HepG2 (cell line): ENCODE data around the gene RNPEPL1. TPM values are rescaled to one million over a fixed set of nuclear protein-coding genes. Genes with fewer than 3 reads are reported as not detected.

Experiments used
- ATAC-seq: fragments of 200-7000 bp; cut with Tn5 transposase; 3 replicates; pipeline ENCODE4 v1.9.1; 2020; ENCODE audit warnings: mild to moderate bottlenecking, moderate library complexity
- BruUV-seq: library from RNA; stranded (reverse); fragments of 400-500 nt; replicated peaks from 2 replicates; lab custom pipeline; 2021; lab: Mats Ljungman, UMichigan
- CTCF ChIA-PET: fragments of 300-600 bp; formaldehyde crosslinking; extraction: SDS; loops from one replicate; lab custom pipeline; 2021; ENCODE audit warnings: low total read pairs, inconsistent platforms, low intra/inter-chr PET ratio; lab: Yijun Ruan, JAX
- POLR2A ChIA-PET: fragments of 350-600 bp; sonication (Branson Sonifier 250); formaldehyde crosslinking; loops from one replicate; lab custom pipeline; 2020; ENCODE audit warnings: antibody characterized with exemption, inconsistent platforms; lab: Yijun Ruan, JAX
- DNase-seq: peaks from one replicate; pipeline ENCODE4 v3.0.0-alpha.2; 2015; ENCODE audit warnings: low spot score
- FAIRE-seq: peaks from 3 replicates; lab custom pipeline; 2011; peaks lifted over from hg19 to GRCh38; lab: Jason Lieb, UNC
- H2AFZ ChIP-seq: one replicate; pipeline ENCODE4 v1.6.1; 2011; ENCODE audit warnings: low read length, inconsistent platforms
- H3K27ac ChIP-seq: fragments of 300-600 bp; 3 replicates; pipeline ENCODE4 v1.8.0; 2011; ENCODE audit warnings: mixed run types, mild to moderate bottlenecking, mixed read lengths, low read length, inconsistent platforms; ENCODE audit not compliant: insufficient read depth; ENCODE audit errors: extremely low read length
- H3K27me3 ChIP-seq, 2 experiments: fragments of 200-600 bp in 1 of 2; 2 replicates in 1 of 2; 3 replicates in 1 of 2; pipeline versions ENCODE4 v1.6.0 to v1.8.0; 2011; ENCODE audit warnings: low read length in 2 of 2, mild to moderate bottlenecking in 2 of 2, moderate library complexity in 2 of 2, inconsistent platforms in 1 of 2; ENCODE audit not compliant: insufficient read depth in 2 of 2, control insufficient read depth in 1 of 2
- H3K36me3 ChIP-seq, 2 experiments: fragments of 200-600 bp in 1 of 2; replicated peaks in 1 of 2; 2 replicates in 1 of 2; 3 replicates in 1 of 2; pipeline versions ENCODE4 v1.5.1 to v1.8.0; 2011; ENCODE audit warnings: low read length in 2 of 2, inconsistent platforms in 1 of 2; ENCODE audit not compliant: insufficient read depth in 2 of 2, control insufficient read depth in 1 of 2
- H3K4me1 ChIP-seq: 2 replicates; pipeline ENCODE4 v1.5.1; 2012; ENCODE audit warnings: low read length, inconsistent platforms; ENCODE audit not compliant: insufficient read depth
- H3K4me2 ChIP-seq: 2 replicates; pipeline ENCODE4 v1.6.0; 2011; ENCODE audit warnings: low read depth, low read length, inconsistent platforms
- H3K4me3 ChIP-seq, 3 experiments: fragments of 200-600 bp in 1 of 3; sonication (generic), shearing (Covaris generic) in 1 of 3; replicated peaks in 1 of 3; 2 replicates each; pipeline ENCODE4 v1.5.1; 2011 to 2016; ENCODE audit warnings: low read length in 3 of 3, inconsistent platforms in 2 of 3, low read depth in 2 of 3, mild to moderate bottlenecking in 2 of 3, control low read depth in 1 of 3, mixed read lengths in 1 of 3; ENCODE audit not compliant: insufficient read depth in 1 of 3
- H3K79me2 ChIP-seq: one replicate; pipeline ENCODE4 v1.6.1; 2011; ENCODE audit warnings: low read length, inconsistent platforms; ENCODE audit not compliant: insufficient read depth
- H3K9ac ChIP-seq: 2 replicates; pipeline ENCODE4 v1.6.0; 2011; ENCODE audit warnings: mild to moderate bottlenecking, low read depth, low read length, inconsistent platforms; ENCODE audit not compliant: insufficient read depth
- H3K9me3 ChIP-seq: 2 replicates; pipeline ENCODE4 v1.5.1; 2012; ENCODE audit warnings: mild to moderate bottlenecking, low read length
- H4K20me1 ChIP-seq: 2 replicates; pipeline ENCODE4 v1.6.0; 2011; ENCODE audit warnings: inconsistent platforms, mild to moderate bottlenecking, low read length, moderate library complexity; ENCODE audit not compliant: insufficient read depth
- ARNTL ChIP-seq: sonication (generic); formaldehyde crosslinking; IDR thresholded peaks from 2 replicates; pipeline ENCODE4 v1.4.0; 2020; ENCODE audit warnings: mild to moderate bottlenecking, missing genetic modification reagents
- FOXP1 ChIP-seq, 2 experiments: fragments of 450-650 bp in 1 of 2; IDR thresholded peaks; 2 replicates each; pipeline ENCODE4 v1.6.1; 2017 to 2018; ENCODE audit warnings: antibody characterized with exemption in 1 of 2
- KAT2B ChIP-seq: fragments of 150-350 bp; IDR thresholded peaks from 2 replicates; pipeline ENCODE4 v1.6.1; 2014; ENCODE audit warnings: low read depth, low read length, borderline replicate concordance
- KLF13 ChIP-seq: sonication (generic); formaldehyde crosslinking; IDR thresholded peaks from 2 replicates; pipeline ENCODE4 v1.4.0; 2020; ENCODE audit warnings: mild to moderate bottlenecking, missing genetic modification reagents
- MIER2 ChIP-seq: IDR thresholded peaks from 2 replicates; pipeline ENCODE4 v1.6.1; 2016; ENCODE audit warnings: missing biosample characterization, missing genetic modification reagents
- SCMH1 ChIP-seq: sonication (generic); formaldehyde crosslinking; IDR thresholded peaks from 2 replicates; pipeline ENCODE4 v1.9.0; 2021; ENCODE audit warnings: missing genetic modification reagents, mild to moderate bottlenecking, borderline replicate concordance
- ZNF564 ChIP-seq: sonication (generic); formaldehyde crosslinking; IDR thresholded peaks from 2 replicates; pipeline ENCODE4 v1.8.1; 2023; ENCODE audit warnings: mild to moderate bottlenecking, missing genetic modification reagents
- ZNF781 ChIP-seq: sonication (generic); formaldehyde crosslinking; IDR thresholded peaks from 2 replicates; pipeline ENCODE4 v1.5.1; 2020; ENCODE audit warnings: borderline replicate concordance, mild to moderate bottlenecking, missing genetic modification reagents; ENCODE audit errors: not compliant biosample characterization
- WGBS: methylation state at CpG from one replicate; pipeline ENCODE4 v1.1.6; 2017; ENCODE audit warnings: low lambda C conversion rate; 5-methylcytosine and 5-hydroxymethylcytosine counted together
- in situ Hi-C: cut with HindIII; loops from 2 replicates; pipeline ENCODE4 v1.10.0; 2017; ENCODE audit warnings: low pct_unique_long_range_greater_than_20kb; ENCODE audit not compliant: extremely low pct_ligation_motif_present
- intact Hi-C: fragments of 100-400 bp; cut with micrococcal nuclease; formaldehyde crosslinking; loops from one replicate; pipeline ENCODE4 v1.10.0; 2022; ENCODE audit not compliant: unreplicated experiment
- polyA plus RNA-seq, 8 experiments: library from polyadenylated mRNA; depleted of rRNA in 3 of 8; stranded (reverse) in 7 of 8; unstranded in 1 of 8; fragments of >200 nt; fragmentation: Illumina TruSeq in 4 of 8; extraction: Trizol in 4 of 8; gene quantifications; 2 replicates each; pipeline versions ENCODE4 v1.2.1 to v1.2.3, GENCODE V29; 2011 to 2016; ENCODE audit warnings: low read depth in 4 of 8, missing spikeins in 1 of 8, mixed read lengths in 1 of 8; ENCODE audit not compliant: insufficient read depth in 1 of 8
- total RNA-seq, 5 experiments: library from RNA; depleted of rRNA; stranded (reverse); fragments of >200 nt; fragmentation: Illumina TruSeq; extraction: Trizol; gene quantifications; 2 replicates each; pipeline ENCODE4 v1.2.3, GENCODE V29; 2016; ENCODE audit warnings: low read depth in 1 of 5

Gene RNPEPL1
- total and polyA plus RNA-seq, 2 of the 13 experiments (the other 11 are each of a cell fraction or from before 2014, with no cell fraction given), result 13.0 to 18.0 TPM

GRCh38 chr2:240579771-240580614, 11.7 kb downstream of the RNPEPL1 start (continued):
- TF ChIP-seq ARNTL (CRISPR knock-in tag), result peak; percentile 92
- no peak for TF ChIP-seq KLF13 (CRISPR knock-in tag)
- TF ChIP-seq FOXP1 (IDR thresholded peaks at IDR 0.05), result no peak
- peak; percentile 10; the same call in 1 of the 2 replicates for TF ChIP-seq FOXP1 (CRISPR knock-in tag; IDR thresholded peaks at IDR 0.05)
- TF ChIP-seq MIER2 (CRISPR knock-in tag), result peak; percentile 68; the same call in 1 of the 2 replicates
- peak; percentile 68 for TF ChIP-seq ZNF781 (CRISPR knock-in tag)
- TF ChIP-seq KAT2B, result no peak

GRCh38 chr2:240581811-240582210, 13.5 kb downstream of the RNPEPL1 start:
- WGBS, result 94% methylated on average over 5 of the region's 5 CpGs
- H4K20me1 ChIP-seq, result peaks cover 17% of the 10 kb centered on the region; the same call in 1 of the 2 replicates
- ChIA-PET CTCF (no interaction called here), POLR2A (interaction anchor here (1.4 to 2.5 kb wide), 2 partner anchors 16 to 21 kb away, joined by 4 to 9 read pairs; no protein-coding TSS in a partner anchor)
- H3K27ac ChIP-seq, result no peak overlapping the region
- in situ Hi-C loops (no loop called here), intact Hi-C loops (loop anchor here (2.0 kb wide), 1 partner anchor 15 kb away; no protein-coding TSS in a partner anchor)
- no peak for TF ChIP-seq SCMH1 (CRISPR knock-in tag)
- 0 out of 2 replicates have a peak, but pooled peaks have one; percentile 7 for TF ChIP-seq ZNF564 (CRISPR knock-in tag)
- peaks cover 51% of the 10 kb centered on the region for H3K79me2 ChIP-seq
- ATAC-seq, result no peak
- no peak overlapping the region for H3K4me3 ChIP-seq
- H2AFZ ChIP-seq, result no peak overlapping the region
- no peak for FAIRE-seq
- peaks cover 3 to 5% of the 10 kb centered on the region in 2 experiments; a peak in 2 of 5 replicates for H3K36me3 ChIP-seq
- peaks cover 67% of the 10 kb centered on the region for H3K4me1 ChIP-seq
- BruUV-seq, result no TSS peak
- peaks cover 0 to 4% of the 10 kb centered on the region in 2 experiments; a peak in 1 of 5 replicates for H3K27me3 ChIP-seq
- no peak overlapping the region for H3K9ac ChIP-seq
- DNase-seq, result no peak
- H3K4me2 ChIP-seq, result no peak overlapping the region
- no peaks in the 10 kb centered on the region for H3K9me3 ChIP-seq
